ENCODE measurements around the gene KCNMA1. TPM values are rescaled to one million over a fixed set of nuclear protein-coding genes. Genes with fewer than 3 reads are reported as not detected.

The KCNMA1 gene
- total and polyA plus RNA-seq, 2 donors from 2014 or later = 4.2 to 8.9 TPM

- no peak for TF ChIP-seq CTCF (IDR thresholded peaks at IDR 0.05; ENCODE audit: borderline replicate concordance, extremely low read depth, insufficient read depth)
- Histone ChIP-seq H3K27me3 (ENCODE audit: control insufficient read depth, insufficient read depth, low read length) (no peaks in the 10 kb centered on the region), H3K9me3 (ENCODE audit: control insufficient read depth in 2 of 3, insufficient read depth in 1 of 3, low read length in 3 of 3) (peaks cover 0 to 3% (median 1%) of the 10 kb centered on the region in 3 donors), H3K4me1 (ENCODE audit: control insufficient read depth in 2 of 3, insufficient read depth in 2 of 3, low read depth in 1 of 3, low read length in 3 of 3) (no peaks in the 10 kb centered on the region), H3K27ac (ENCODE audit: low read depth in 2 of 2, low read length in 2 of 2) (no peak overlapping the region), H3K36me3 (ENCODE audit: control insufficient read depth in 2 of 3, insufficient read depth in 3 of 3, low read length in 3 of 3) (no peaks in the 10 kb centered on the region), H3K9ac (ENCODE audit: low read length in 3 of 3) (no peak overlapping the region), H3K4me3 (ENCODE audit: low read length in 3 of 3) (no peak overlapping the region)
- DNase-seq = no peak
- FAIRE-seq = no peak
- intact Hi-C loops (cut with DNase I) = no loop called here
Measured at GRCh38 chr10:77207828-77208185, 429.8 kb downstream of the KCNMA1 start.

- TF ChIP-seq CTCF (IDR thresholded peaks at IDR 0.05; ENCODE audit: borderline replicate concordance, extremely low read depth, insufficient read depth) = no peak
- Histone ChIP-seq H3K4me3 (ENCODE audit: low read length in 3 of 3) (no peak overlapping the region), H3K9ac (ENCODE audit: low read length in 3 of 3) (no peak overlapping the region), H3K4me1 (ENCODE audit: control insufficient read depth in 2 of 3, insufficient read depth in 2 of 3, low read depth in 1 of 3, low read length in 3 of 3) (no peaks in the 10 kb centered on the region), H3K36me3 (ENCODE audit: control insufficient read depth in 2 of 3, insufficient read depth in 3 of 3, low read length in 3 of 3) (no peaks in the 10 kb centered on the region), H3K9me3 (ENCODE audit: control insufficient read depth in 2 of 3, insufficient read depth in 1 of 3, low read length in 3 of 3) (peaks cover 0 to 3% (median 1%) of the 10 kb centered on the region in 3 donors), H3K27me3 (ENCODE audit: control insufficient read depth, insufficient read depth, low read length) (no peaks in the 10 kb centered on the region), H3K27ac (ENCODE audit: low read depth in 2 of 2, low read length in 2 of 2) (no peak overlapping the region)
- intact Hi-C loops (cut with DNase I) = no loop called here
- FAIRE-seq = no peak
- DNase-seq = no peak
Measured at GRCh38 chr10:77207182-77207827, 430.3 kb downstream of the KCNMA1 start.

GRCh38 chr10:77205135-77205534 is 432.5 kb downstream of the KCNMA1 start:
- Histone ChIP-seq H3K4me3 (ENCODE audit: low read length in 3 of 3) (no peak overlapping the region), H3K4me1 (ENCODE audit: control insufficient read depth in 2 of 3, insufficient read depth in 2 of 3, low read depth in 1 of 3, low read length in 3 of 3) (peaks cover 0 to 3% (median 0%) of the 10 kb centered on the region in 3 donors), H3K9ac (ENCODE audit: low read length in 3 of 3) (no peak overlapping the region), H3K27me3 (ENCODE audit: control insufficient read depth, insufficient read depth, low read length) (no peaks in the 10 kb centered on the region), H3K27ac (ENCODE audit: low read depth in 2 of 2, low read length in 2 of 2) (no peak overlapping the region), H3K9me3 (ENCODE audit: control insufficient read depth in 2 of 3, insufficient read depth in 1 of 3, low read length in 3 of 3) (no peaks in the 10 kb centered on the region), H3K36me3 (ENCODE audit: control insufficient read depth in 2 of 3, insufficient read depth in 3 of 3, low read length in 3 of 3) (no peaks in the 10 kb centered on the region)
- TF ChIP-seq CTCF (IDR thresholded peaks at IDR 0.05; ENCODE audit: borderline replicate concordance, extremely low read depth, insufficient read depth) = no peak
- FAIRE-seq (no peak), DNase-seq (no peak)
- intact Hi-C loops (cut with DNase I) = no loop called here

GRCh38 chr10:77204171-77204570 is 433.4 kb downstream of the KCNMA1 start:
- TF ChIP-seq CTCF (IDR thresholded peaks at IDR 0.05; ENCODE audit: borderline replicate concordance, extremely low read depth, insufficient read depth) = no peak
- Histone ChIP-seq H3K4me1 (ENCODE audit: control insufficient read depth in 2 of 3, insufficient read depth in 2 of 3, low read depth in 1 of 3, low read length in 3 of 3) (peaks cover 0 to 3% (median 0%) of the 10 kb centered on the region in 3 donors), H3K9me3 (ENCODE audit: control insufficient read depth in 2 of 3, insufficient read depth in 1 of 3, low read length in 3 of 3) (no peaks in the 10 kb centered on the region), H3K9ac (ENCODE audit: low read length in 3 of 3) (no peak overlapping the region), H3K4me3 (ENCODE audit: low read length in 3 of 3) (no peak overlapping the region), H3K27me3 (ENCODE audit: control insufficient read depth, insufficient read depth, low read length) (no peaks in the 10 kb centered on the region), H3K36me3 (ENCODE audit: control insufficient read depth in 2 of 3, insufficient read depth in 3 of 3, low read length in 3 of 3) (no peaks in the 10 kb centered on the region), H3K27ac (ENCODE audit: low read depth in 2 of 2, low read length in 2 of 2) (no peak overlapping the region)
- intact Hi-C loops (cut with DNase I) = no loop called here
- no peak for FAIRE-seq
- no peak for DNase-seq

All from kidney (tissue), 14 donors.